ENCODE results near the gene NEDD4L.

GRCh38 chr18:58279504-58280175 lies 235.6 kb downstream of the NEDD4L start:
- TF ChIP-seq ZBTB33 (IDR thresholded peaks at IDR 0.05; ENCODE audit: borderline replicate concordance, low read depth) (no peak), CTCF (IDR thresholded peaks at IDR 0.05) (no peak), YY1 (IDR thresholded peaks at IDR 0.05; ENCODE audit: low read depth) (no peak), MAX (IDR thresholded peaks at IDR 0.05; ENCODE audit: low read depth) (no peak)

All from SK-N-SH (cell line).